LNCaP clone FGC (cell line): ENCODE measurements around the gene SOBP.

Experiments
- DNase-seq: peaks from one replicate; pipeline ENCODE4 v3.0.0-alpha.2; 2011; ENCODE audit warnings: low read depth
- H3K4me3 ChIP-seq: 2 replicates; pipeline ENCODE4 v1.5.1; 2011; ENCODE audit warnings: mild to moderate bottlenecking, low read depth, low read length, control low read depth
- TF ChIP-seq, protein P1 (sequence below): IDR thresholded peaks from 2 replicates; pipeline ENCODE4 v1.5.1; 2012; ENCODE audit warnings: mild to moderate bottlenecking; ENCODE audit not compliant: control insufficient read depth, insufficient read depth; ENCODE audit errors: extremely low read depth

SOBP gene

GRCh38 chr6:107600936-107601335 is 111.0 kb downstream of the SOBP start:
- DNase-seq = no peak
- H3K4me3 ChIP-seq = no peak overlapping the region
- TF ChIP-seq, protein P1, sequence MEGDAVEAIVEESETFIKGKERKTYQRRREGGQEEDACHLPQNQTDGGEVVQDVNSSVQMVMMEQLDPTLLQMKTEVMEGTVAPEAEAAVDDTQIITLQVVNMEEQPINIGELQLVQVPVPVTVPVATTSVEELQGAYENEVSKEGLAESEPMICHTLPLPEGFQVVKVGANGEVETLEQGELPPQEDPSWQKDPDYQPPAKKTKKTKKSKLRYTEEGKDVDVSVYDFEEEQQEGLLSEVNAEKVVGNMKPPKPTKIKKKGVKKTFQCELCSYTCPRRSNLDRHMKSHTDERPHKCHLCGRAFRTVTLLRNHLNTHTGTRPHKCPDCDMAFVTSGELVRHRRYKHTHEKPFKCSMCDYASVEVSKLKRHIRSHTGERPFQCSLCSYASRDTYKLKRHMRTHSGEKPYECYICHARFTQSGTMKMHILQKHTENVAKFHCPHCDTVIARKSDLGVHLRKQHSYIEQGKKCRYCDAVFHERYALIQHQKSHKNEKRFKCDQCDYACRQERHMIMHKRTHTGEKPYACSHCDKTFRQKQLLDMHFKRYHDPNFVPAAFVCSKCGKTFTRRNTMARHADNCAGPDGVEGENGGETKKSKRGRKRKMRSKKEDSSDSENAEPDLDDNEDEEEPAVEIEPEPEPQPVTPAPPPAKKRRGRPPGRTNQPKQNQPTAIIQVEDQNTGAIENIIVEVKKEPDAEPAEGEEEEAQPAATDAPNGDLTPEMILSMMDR = no peak

GRCh38 chr6:107601406-107601805 is 111.5 kb downstream of the SOBP start:
- H3K4me3 ChIP-seq = no peak overlapping the region
- DNase-seq = no peak
- TF ChIP-seq, protein P1 = no peak

DNA sequence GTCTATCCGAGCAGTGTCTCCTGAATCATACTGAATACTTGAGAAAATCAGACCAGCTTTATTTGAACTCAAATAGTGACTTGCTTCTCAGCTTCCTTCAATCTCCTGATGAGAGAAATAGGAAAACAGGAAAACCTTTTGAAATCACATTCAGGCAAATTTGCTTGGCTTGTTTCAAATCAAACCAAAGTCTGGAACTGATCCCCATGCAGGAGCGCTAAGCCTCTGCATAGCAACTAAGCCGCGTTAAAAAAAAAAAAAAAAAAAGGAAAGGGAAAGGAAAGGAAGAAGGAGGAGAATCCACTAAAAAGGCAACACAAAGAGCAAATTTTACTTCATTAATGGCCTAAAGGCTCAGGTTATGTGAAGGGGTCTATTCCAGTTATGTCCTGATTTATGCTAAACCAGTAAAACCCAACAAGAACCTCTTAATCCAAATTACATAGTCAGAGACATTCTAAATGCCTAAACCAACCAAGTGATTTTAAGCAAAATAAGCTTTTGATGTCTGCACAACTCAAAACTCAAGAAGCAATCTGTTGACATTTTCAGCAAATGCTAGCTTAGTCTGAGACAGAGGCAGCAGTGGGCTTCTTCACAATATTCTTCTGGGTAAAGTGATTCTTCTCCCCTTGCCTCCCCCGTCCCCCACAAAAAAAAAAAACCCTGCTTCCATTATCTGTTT is 112.5 kb downstream of the SOBP start:
- TF ChIP-seq, protein P1 = no peak
- no peak for DNase-seq
- no peak overlapping the region for H3K4me3 ChIP-seq

DNA sequence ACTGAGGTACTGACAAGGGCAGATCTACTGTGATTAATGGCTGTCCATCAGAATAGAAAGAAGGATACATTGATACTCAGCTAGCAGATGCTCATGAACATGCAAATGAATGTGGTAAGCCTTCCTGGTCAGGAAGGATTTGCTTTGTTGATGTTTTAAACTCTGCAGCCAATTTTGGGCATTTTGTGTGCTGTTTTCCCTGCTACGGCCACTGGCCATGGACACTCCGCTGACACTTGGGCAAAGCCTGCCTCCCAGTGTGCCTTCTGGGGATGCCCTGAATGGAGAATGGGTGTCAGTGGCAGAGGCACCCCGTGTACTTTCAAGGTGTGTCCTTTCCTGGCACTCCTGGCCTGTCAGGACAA is 113.1 kb downstream of the SOBP start:
- H3K4me3 ChIP-seq = no peak overlapping the region
- TF ChIP-seq, protein P1 = no peak

DNA sequence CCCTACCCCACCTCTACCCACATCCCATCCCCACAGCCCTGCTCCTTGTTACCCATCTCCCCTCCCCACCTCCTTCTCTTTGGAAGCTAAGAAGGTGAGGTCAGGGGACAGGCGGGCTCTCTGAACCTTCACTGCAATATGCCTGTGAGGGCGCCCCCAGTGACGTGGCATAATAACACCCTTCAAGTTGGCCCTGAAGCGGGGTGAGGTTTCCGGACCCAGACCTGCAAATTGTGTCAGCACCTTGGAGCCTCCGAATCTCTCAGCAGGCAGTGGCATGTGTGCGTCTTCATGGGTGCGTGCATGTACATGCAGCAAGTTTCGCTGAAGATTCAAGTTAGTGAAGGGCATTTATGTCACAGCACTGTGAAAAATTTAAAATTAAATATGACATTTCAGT is 114.6 kb downstream of the SOBP start:
- TF ChIP-seq, protein P1 = no peak
- DNase-seq = no peak
- no peak overlapping the region for H3K4me3 ChIP-seq

More for the DNA sequence above, 113.1 kb downstream of the SOBP start:
- DNase-seq = no peak

- H3K4me3 ChIP-seq = no peak overlapping the region
- TF ChIP-seq, protein P1 = no peak
- DNase-seq = no peak
Observed at GRCh38 chr6:107606407-107606806, 116.5 kb downstream of the SOBP start.

- H3K4me3 ChIP-seq = no peak overlapping the region
- no peak for DNase-seq
- TF ChIP-seq, protein P1 = no peak
Observed at GRCh38 chr6:107607116-107607515, 117.2 kb downstream of the SOBP start.
